C4-2B (cell line): Measurements from ENCODE around the gene CSTF2.

Experiments
- H3K27ac ChIP-seq: fragments of 450-650 bp; 2 replicates; pipeline ENCODE4 v1.5.1; 2017
- ZFX ChIP-seq: fragments of 450-650 bp; IDR thresholded peaks from 2 replicates; pipeline ENCODE4 v1.6.1; 2017
- TF ChIP-seq, protein P1 (sequence below): fragments of 450-650 bp; conservative IDR thresholded peaks from 2 replicates; pipeline ENCODE4 v1.5.1; 2017; ENCODE audit warnings: mild to moderate bottlenecking

CSTF2 gene

DNA sequence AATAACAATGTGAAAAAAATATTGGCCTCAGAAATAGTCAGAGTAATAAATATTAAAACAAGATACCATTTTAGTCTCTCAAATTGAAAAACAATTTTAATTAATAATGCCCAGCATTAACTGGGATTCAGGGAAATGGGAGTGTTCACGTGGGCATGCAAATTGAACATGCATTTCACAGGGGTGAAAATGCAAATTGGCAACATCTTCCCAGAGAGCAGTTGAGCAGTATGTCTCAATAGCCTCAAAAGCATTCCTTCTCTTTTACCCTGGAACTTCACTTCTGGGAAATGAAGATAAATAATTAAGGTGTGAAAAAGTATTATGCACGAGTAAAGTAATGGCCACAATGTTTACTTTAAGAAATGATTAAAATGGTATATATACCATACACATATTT, 32.6 kb downstream of the CSTF2 start:
- H3K27ac ChIP-seq = no peak overlapping the region
- no peak for TF ChIP-seq ZFX
- TF ChIP-seq, protein P1, sequence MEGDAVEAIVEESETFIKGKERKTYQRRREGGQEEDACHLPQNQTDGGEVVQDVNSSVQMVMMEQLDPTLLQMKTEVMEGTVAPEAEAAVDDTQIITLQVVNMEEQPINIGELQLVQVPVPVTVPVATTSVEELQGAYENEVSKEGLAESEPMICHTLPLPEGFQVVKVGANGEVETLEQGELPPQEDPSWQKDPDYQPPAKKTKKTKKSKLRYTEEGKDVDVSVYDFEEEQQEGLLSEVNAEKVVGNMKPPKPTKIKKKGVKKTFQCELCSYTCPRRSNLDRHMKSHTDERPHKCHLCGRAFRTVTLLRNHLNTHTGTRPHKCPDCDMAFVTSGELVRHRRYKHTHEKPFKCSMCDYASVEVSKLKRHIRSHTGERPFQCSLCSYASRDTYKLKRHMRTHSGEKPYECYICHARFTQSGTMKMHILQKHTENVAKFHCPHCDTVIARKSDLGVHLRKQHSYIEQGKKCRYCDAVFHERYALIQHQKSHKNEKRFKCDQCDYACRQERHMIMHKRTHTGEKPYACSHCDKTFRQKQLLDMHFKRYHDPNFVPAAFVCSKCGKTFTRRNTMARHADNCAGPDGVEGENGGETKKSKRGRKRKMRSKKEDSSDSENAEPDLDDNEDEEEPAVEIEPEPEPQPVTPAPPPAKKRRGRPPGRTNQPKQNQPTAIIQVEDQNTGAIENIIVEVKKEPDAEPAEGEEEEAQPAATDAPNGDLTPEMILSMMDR = no peak

DNA sequence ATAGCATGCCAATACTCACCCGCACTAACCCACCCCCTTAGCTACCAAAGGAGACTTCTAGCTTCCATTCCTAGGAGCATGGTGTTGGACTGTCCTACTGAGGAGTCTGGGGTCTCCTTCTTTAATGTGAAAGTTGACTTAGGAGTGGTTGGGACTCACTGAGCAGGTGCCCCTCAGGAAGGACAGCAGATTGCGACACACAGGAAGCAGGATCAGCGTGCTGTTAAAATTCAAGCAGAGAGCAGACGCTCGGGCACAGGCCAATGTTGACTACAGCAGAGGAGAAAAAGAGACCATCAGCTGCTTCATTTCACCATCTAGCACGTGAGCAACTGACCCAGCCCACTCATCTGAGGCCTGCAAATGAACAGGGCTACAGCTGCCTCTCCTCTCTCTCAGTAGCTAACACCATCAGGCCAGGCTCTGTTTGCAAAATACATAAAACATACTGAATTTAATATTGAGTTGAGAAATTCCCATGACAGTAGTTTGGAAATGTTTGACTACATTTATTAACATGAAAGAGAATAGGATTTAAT, 43.2 kb downstream of the CSTF2 start:
- no peak for TF ChIP-seq ZFX
- TF ChIP-seq, protein P1 = no peak
- no peak overlapping the region for H3K27ac ChIP-seq

DNA sequence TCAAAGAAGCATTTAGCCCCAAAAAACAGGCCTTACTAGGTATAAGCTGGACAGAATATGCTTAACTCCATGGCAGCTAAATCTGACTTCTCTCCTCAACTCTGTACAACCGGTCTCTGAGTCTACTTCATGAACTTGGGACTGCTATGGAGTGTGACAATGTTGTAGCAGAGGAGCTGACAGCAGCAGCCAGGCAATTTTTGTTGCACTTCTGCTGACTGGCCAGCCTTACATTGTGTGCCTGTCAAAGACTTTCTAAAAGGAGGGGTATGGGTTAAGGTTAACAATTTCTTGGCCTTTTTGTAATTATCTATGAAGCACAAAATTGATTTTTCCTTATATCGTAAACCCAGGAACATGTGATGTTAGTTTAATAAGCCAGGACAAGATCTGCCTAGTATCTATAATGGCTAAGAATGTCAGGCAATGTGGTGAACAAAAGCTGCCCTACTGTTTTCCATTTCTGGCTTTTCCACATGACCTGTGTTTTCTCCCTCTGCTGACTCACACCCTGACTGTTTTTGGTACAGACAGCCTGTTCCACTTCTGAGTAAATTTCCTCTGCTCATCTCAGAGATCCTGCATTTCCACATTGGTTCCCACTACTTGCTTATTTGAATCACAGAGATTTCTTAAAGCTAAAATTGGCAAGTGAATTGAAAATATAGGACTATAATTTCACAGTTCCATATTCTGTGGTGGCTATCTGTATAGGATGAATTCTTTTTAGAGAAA, 44.6 kb downstream of the CSTF2 start:
- H3K27ac ChIP-seq = no peak overlapping the region

DNA sequence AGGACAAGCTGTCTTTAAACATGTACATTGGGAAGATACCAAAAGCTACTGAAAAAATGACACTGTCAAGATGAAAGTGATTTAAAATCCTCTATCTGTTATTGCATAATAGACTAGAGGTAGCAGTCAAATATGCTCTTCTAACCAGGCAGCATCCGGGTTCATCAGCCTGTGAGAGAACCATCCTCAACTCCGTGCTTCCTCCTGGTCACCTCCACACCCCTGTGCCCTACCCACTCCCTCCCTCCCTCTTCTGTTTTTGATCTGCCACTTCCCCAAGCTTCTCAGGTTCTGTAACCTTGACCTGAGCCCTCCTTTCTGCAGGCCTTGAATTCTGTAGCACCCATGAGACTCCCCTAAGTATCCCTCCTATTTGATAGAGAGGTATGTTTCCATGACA, 48.1 kb downstream of the CSTF2 start:
- H3K27ac ChIP-seq = no peak overlapping the region
- TF ChIP-seq ZFX = no peak
- TF ChIP-seq, protein P1 = no peak

More for the DNA sequence above, 44.6 kb downstream of the CSTF2 start:
- no peak for TF ChIP-seq ZFX
- TF ChIP-seq, protein P1 = no peak

DNA sequence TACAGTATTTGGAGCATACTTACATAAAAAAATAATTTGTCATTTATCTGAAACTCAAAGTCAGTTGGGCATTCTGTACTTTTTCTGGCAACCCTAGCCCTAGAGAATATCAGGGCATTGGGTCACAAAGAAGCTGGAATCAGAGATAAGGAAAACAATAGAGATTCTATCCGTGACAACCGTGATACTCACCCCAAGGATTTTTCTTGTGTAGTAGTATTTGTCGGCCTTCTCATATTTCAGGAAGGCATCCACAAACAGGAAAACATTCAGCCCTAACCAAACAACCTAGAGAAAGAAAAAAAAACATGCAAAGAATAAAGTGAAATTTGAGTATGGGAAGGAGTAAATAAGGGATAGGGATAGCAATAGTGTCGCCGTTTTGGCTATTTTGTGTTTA, 50.3 kb downstream of the CSTF2 start:
- TF ChIP-seq, protein P1 = no peak
- TF ChIP-seq ZFX = no peak
- H3K27ac ChIP-seq = no peak overlapping the region

DNA sequence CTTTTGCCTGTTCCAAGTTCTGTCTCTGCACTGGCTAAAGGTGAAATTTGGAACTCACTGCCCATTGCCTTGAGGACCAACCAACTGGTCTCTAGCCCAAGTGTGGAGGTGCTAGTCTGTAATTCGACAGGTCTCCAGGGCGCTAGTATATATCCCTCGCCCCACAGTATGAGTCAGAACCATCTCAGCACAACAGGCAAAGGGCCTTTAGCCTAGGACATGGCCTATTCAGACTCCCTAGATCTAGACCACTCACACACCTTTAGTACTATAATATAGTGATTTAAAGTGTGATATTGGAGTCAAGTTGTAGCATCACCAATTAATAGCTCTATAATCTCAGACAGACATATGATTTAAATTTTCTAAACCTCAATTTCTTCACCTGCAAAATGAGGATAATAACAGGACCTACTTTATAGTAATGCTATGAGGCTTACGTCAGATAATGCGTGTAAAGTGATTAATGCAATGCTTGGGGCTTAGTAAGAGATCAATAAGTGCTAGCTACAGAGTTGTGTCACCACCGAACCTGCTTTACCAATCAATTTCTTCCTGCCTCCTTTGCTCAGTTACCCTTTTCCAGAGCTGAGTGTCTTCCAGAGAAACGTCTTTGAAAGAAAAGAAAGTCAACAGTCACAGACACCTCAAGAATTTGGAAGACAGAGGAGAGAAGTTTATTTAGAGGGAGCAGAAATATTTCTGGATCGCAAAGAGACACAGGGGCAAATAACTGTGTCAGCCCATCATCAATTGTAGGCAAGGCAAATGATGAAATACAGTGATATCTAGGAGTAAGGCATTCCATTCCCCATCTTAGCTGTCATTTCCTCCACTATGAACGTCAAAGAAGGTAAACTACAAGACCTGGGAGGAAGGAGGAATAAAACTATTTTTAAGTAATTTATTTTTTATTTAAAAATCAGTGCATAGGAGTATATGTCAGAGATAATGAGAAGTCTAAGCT, 51.7 kb downstream of the CSTF2 start:
- TF ChIP-seq, protein P1 = no peak
- no peak for TF ChIP-seq ZFX
- no peak overlapping the region for H3K27ac ChIP-seq

DNA sequence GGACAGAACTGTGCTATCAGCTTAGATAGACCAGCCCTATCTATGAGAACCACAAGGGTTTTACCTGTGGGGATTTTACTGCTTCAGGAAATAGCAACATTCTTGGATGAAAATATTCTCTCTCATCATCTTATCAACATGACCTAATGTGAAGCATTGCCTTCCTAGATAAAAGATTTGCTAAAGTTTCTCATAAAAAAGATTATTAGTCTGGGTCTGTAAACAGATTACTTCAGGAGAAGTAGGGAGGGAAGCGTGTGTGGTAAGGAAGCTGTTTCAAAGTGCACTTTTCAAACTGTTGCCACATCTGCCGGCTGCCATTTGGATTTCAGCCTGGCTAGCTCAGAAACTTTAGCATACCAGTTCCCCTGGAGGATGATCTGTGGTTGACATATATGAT, 54.1 kb downstream of the CSTF2 start, which contains the start of gene NOX1:
NOX1 (minus strand) TSS at position 35 of the 400 bp plus-strand sequence. CDS start 220 bp downstream, outside the sequence.
- TF ChIP-seq ZFX = no peak
- TF ChIP-seq, protein P1 = no peak
- no peak within 1 kb of the TSS for H3K27ac ChIP-seq
